ENCODE results near the gene MCMBP.

GRCh38 chr10:119849031-119849789 lies 23.4 kb downstream of the MCMBP start:
- TF ChIP-seq POLR2A (IDR thresholded peaks at IDR 0.05) = no peak
- TF ChIP-seq CTCF (IDR thresholded peaks at IDR 0.05) = no peak

Data from heart left ventricle (tissue), 13 donors.